GM12891 (cell line): ENCODE data around the gene RHOB.
"Not testable (repeated sequence)": the region's sequence is repeated elsewhere in the genome, so short reads cannot be mapped to it uniquely, and the experiment has no call there.

Experiments used
- DNase-seq: peaks from one replicate; pipeline ENCODE4 v3.0.0; 2011; ENCODE audit warnings: low spot score; ENCODE audit not compliant: insufficient read length
- FAIRE-seq: peaks from 2 replicates; lab custom pipeline; 2011; peaks lifted over from hg19 to GRCh38; lab: Jason Lieb, UNC
- PAX5 ChIP-seq: IDR thresholded peaks from 2 replicates; pipeline ENCODE4 v1.6.1; 2011; ENCODE audit warnings: low read length, moderate library complexity, mild to moderate bottlenecking; ENCODE audit not compliant: insufficient read depth, severe bottlenecking
- POLR2A ChIP-seq: IDR thresholded peaks from 2 replicates; pipeline ENCODE4 v1.6.1; 2011; ENCODE audit warnings: low read depth, low read length, control low read depth
- POLR2AphosphoS5 ChIP-seq: IDR thresholded peaks from 2 replicates; pipeline ENCODE4 v1.6.1; 2011; ENCODE audit warnings: low read depth, low read length, control low read depth
- POU2F2 ChIP-seq: IDR thresholded peaks from 2 replicates; pipeline ENCODE4 v1.6.1; 2011; ENCODE audit warnings: low read depth, mild to moderate bottlenecking, control low read depth, low read length, moderate library complexity
- SPI1 ChIP-seq: IDR thresholded peaks from 2 replicates; pipeline ENCODE4 v1.6.1; 2011; ENCODE audit warnings: low read depth, low read length, control low read depth
- TAF1 ChIP-seq: IDR thresholded peaks from 2 replicates; pipeline ENCODE4 v1.6.1; 2011; ENCODE audit warnings: low read depth, low read length, control low read depth

The RHOB gene

GRCh38 chr2:20434588-20435294 is 12.1 kb upstream of the RHOB start:
- DNase-seq: no peak
- no peak for FAIRE-seq
- no peak for TF ChIP-seq POLR2A

DNA sequence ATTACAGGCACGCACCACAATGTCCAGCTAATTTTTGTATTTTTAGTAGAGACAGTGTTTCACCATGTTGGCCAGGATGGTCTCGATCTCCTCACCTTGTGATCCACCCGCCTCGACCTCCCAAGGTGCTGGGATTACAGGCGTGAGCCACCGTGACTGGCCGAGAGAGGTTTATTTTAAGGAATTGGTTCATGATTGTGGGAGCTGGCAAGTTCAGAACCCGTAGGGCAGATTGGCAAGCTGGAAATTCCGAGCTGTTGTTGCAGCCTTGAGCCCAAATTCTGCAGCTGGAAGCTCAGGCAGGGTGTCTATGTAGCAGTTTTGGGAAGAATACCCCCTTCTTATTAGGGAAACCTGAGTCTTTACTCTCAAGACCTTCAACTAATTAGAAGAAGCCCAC is 11.4 kb upstream of the RHOB start:
- not testable (repeated sequence) for DNase-seq

DNA sequence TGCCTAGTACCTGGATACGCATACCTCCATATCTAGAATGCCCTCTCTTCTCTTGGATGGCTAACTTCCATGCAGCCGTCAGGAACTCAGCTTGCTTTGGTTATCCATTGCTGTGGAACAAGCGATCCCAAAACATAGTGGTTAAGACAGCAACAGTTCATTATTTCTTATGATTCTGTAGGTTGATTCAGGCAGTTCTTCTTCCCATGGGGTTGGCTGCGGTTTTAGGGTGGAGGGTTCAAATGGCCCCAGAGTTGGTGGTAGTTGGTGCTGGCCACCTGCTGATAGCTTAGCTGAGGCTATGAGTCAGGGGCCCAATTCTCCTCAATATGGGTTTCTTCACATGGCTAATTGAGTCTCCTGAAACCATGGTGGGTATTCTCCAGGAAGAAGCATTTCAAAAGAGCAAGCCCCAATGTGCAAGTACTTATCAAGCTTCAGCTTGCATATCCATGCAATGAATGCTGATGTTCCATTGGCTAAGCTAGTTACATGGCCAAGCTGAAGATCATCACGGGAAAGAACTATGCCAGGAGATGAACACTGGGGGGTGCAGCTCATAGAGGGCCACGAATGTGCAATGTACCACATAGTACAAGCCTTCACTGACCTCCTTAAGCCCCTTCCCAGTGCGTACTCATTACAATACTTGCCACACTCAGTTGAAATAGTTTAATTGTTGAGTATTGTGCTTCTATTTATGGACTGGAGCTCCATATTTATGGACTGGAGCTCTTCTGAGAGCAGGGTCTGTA is 10.0 kb upstream of the RHOB start:
- DNase-seq: no peak
- FAIRE-seq: no peak
- TF ChIP-seq PAX5 (no peak), POU2F2 (no peak), TAF1 (no peak), POLR2A (no peak), SPI1 (no peak), POLR2AphosphoS5 (no peak)

More for the DNA sequence above, 11.4 kb upstream of the RHOB start:
- FAIRE-seq: not testable (repeated sequence)

GRCh38 chr2:20438334-20439192 is 8.3 kb upstream of the RHOB start:
- TF ChIP-seq PAX5: no peak
- no peak for TF ChIP-seq TAF1
- no peak for TF ChIP-seq SPI1
- no peak for TF ChIP-seq POLR2AphosphoS5
- TF ChIP-seq POLR2A: no peak
- TF ChIP-seq POU2F2: no peak
- FAIRE-seq (no peak), DNase-seq (no peak)

DNA sequence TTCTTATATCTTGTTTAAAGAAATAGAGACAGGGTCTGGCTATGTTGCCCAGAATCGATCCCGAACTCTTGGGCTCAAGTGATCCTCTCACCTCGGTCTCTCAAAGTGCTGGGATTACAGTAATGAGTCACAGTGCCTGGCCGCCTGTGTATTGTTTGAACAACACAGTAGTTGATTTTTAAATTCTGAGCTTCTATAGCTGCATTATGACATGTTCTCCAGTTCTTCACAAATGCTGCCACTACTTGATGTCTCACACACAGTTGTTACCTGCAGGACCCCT is 7.7 kb upstream of the RHOB start:
- DNase-seq: no peak
- TF ChIP-seq TAF1: no peak
- no peak for FAIRE-seq

DNA sequence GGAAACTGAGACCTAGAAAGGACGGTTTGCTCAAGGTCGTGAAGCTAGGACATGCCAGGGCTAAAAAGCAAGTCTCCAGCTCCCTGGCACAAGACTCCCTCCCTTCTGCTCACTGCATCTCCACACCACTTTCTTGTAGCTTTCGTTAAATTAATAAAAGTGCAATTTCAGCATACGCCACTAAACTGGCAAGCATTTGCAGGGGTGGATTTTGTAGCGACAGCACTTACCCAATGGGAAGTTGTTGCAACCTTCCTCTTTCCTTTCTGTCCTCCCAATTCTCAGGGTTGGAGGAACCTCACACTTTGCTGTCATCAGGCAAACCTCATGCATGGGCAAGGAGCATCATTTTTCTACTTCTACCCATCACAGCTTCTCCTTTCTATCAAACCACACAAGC is 7.4 kb upstream of the RHOB start:
- no peak for FAIRE-seq
- no peak for DNase-seq
- TF ChIP-seq POLR2AphosphoS5 (no peak), SPI1 (no peak), TAF1 (no peak), POLR2A (no peak), POU2F2 (no peak), PAX5 (no peak)

GRCh38 chr2:20440001-20440560 is 6.8 kb upstream of the RHOB start:
- TF ChIP-seq PAX5 (no peak), POU2F2 (no peak), SPI1 (no peak), TAF1 (no peak), POLR2AphosphoS5 (no peak), POLR2A (no peak)
- FAIRE-seq: no peak
- no peak for DNase-seq

DNA sequence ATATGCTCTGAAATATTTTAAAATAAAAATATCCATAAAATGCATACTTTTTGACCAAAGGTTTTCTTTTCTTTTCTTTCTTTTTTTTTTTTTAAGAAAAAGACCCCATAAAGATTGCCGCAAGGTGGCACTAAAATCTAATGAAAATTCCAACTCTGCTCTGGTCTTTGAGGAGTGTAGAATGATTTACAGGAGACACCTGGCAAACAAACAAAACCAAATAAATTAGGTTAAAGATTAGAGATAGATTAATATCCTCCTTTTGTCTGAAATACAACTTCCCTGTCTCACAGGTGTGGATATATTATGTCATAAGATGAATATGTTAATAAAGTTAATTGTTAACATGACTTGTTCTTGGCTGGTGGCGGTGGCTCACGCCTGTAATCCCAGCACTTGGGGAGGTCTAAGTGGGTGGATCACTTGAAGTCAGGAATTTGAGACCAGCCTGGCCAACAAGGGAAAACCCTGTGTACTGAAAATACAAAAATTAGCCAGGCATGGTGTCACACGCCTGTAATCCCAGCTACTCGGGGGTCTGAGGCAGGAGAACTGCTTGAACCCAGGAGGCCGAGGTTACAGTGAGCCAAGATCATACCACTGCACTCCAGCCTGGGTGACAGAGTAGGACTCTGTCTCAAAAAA is 3.5 kb upstream of the RHOB start:
- DNase-seq: no peak
- no peak for FAIRE-seq
- no peak for TF ChIP-seq PAX5
- no peak for TF ChIP-seq POLR2A
- no peak for TF ChIP-seq TAF1
- TF ChIP-seq POU2F2: no peak
- no peak for TF ChIP-seq POLR2AphosphoS5

- DNase-seq (no peak), FAIRE-seq (no peak)
- TF ChIP-seq TAF1 (no peak), PAX5 (no peak), POLR2AphosphoS5 (no peak), SPI1 (no peak), POU2F2 (no peak), POLR2A (no peak)
These were observed 2.5 kb upstream of the RHOB start for GRCh38 chr2:20444101-20444992.
